ENCODE measurements around the gene SPR.

Gene SPR

GRCh38 chr2:72871060-72871459 lies 16.1 kb upstream of the SPR start:
- no peak overlapping the region for H3K27ac ChIP-seq (ENCODE audit: low read length)
- H3K4me3 ChIP-seq (ENCODE audit: low read depth in 1 of 2, low read length in 2 of 2): no peak overlapping the region
- no peaks in the 10 kb centered on the region for H4K20me1 ChIP-seq (ENCODE audit: insufficient read depth, low read length)
- no peaks in the 10 kb centered on the region for H3K36me3 ChIP-seq (ENCODE audit: insufficient read depth, low read length)
- no peaks in the 10 kb centered on the region for H3K9me3 ChIP-seq (ENCODE audit: insufficient read depth, low read length, severe bottlenecking)
- no peak for DNase-seq
- no peak overlapping the region for H2AFZ ChIP-seq (ENCODE audit: low read depth, low read length)
- H3K4me2 ChIP-seq (ENCODE audit: insufficient read depth, low read length): no peak overlapping the region
- peaks cover 4% of the 10 kb centered on the region for H3K27me3 ChIP-seq (ENCODE audit: insufficient read depth, low read length, poor library complexity)
- H3K9ac ChIP-seq (ENCODE audit: low read depth, low read length): no peak overlapping the region
- no peaks in the 10 kb centered on the region for H3K4me1 ChIP-seq (ENCODE audit: insufficient read depth, low read length)
- no peaks in the 10 kb centered on the region for H3K79me2 ChIP-seq (ENCODE audit: insufficient read depth, low read length)
- ATAC-seq (ENCODE audit: insufficient read depth, low read depth): no peak
- no peak for TF ChIP-seq EZH2 (IDR thresholded peaks at IDR 0.05; ENCODE audit: borderline replicate concordance, low read depth, low read length, severe bottlenecking)
- no peak for TF ChIP-seq CTCF (IDR thresholded peaks at IDR 0.05; ENCODE audit: borderline replicate concordance, extremely low read depth, low read length, poor library complexity, severe bottlenecking)

GRCh38 chr2:72871880-72872279 lies 15.3 kb upstream of the SPR start:
- H3K4me3 ChIP-seq (ENCODE audit: low read depth in 1 of 2, low read length in 2 of 2): no peak overlapping the region
- DNase-seq (no peak), ATAC-seq (ENCODE audit: insufficient read depth, low read depth) (no peak)
- H3K9ac ChIP-seq (ENCODE audit: low read depth, low read length): no peak overlapping the region
- TF ChIP-seq EZH2 (IDR thresholded peaks at IDR 0.05; ENCODE audit: borderline replicate concordance, low read depth, low read length, severe bottlenecking) (no peak), CTCF (IDR thresholded peaks at IDR 0.05; ENCODE audit: borderline replicate concordance, extremely low read depth, low read length, poor library complexity, severe bottlenecking) (no peak)
- H3K4me2 ChIP-seq (ENCODE audit: insufficient read depth, low read length): no peak overlapping the region
- no peaks in the 10 kb centered on the region for H3K36me3 ChIP-seq (ENCODE audit: insufficient read depth, low read length)
- H3K9me3 ChIP-seq (ENCODE audit: insufficient read depth, low read length, severe bottlenecking): no peaks in the 10 kb centered on the region
- no peaks in the 10 kb centered on the region for H3K79me2 ChIP-seq (ENCODE audit: insufficient read depth, low read length)
- no peak overlapping the region for H3K27ac ChIP-seq (ENCODE audit: low read length)
- no peaks in the 10 kb centered on the region for H4K20me1 ChIP-seq (ENCODE audit: insufficient read depth, low read length)
- no peaks in the 10 kb centered on the region for H3K4me1 ChIP-seq (ENCODE audit: insufficient read depth, low read length)
- no peak overlapping the region for H2AFZ ChIP-seq (ENCODE audit: low read depth, low read length)
- H3K27me3 ChIP-seq (ENCODE audit: insufficient read depth, low read length, poor library complexity): peaks cover 4% of the 10 kb centered on the region

GRCh38 chr2:72883356-72883962 lies 3.7 kb upstream of the SPR start:
- Histone ChIP-seq H3K4me3 (ENCODE audit: low read depth in 1 of 2, low read length in 2 of 2) (no peak overlapping the region), H3K36me3 (ENCODE audit: insufficient read depth, low read length) (no peaks in the 10 kb centered on the region), H3K9ac (ENCODE audit: low read depth, low read length) (no peak overlapping the region), H3K27ac (ENCODE audit: low read length) (no peak overlapping the region), H2AFZ (ENCODE audit: low read depth, low read length) (no peak overlapping the region), H3K4me1 (ENCODE audit: insufficient read depth, low read length) (no peaks in the 10 kb centered on the region), H4K20me1 (ENCODE audit: insufficient read depth, low read length) (peaks cover 3% of the 10 kb centered on the region; the same call in 1 of the 2 replicates), H3K27me3 (ENCODE audit: insufficient read depth, low read length, poor library complexity) (no peaks in the 10 kb centered on the region), H3K79me2 (ENCODE audit: insufficient read depth, low read length) (no peaks in the 10 kb centered on the region), H3K9me3 (ENCODE audit: insufficient read depth, low read length, severe bottlenecking) (no peaks in the 10 kb centered on the region), H3K4me2 (ENCODE audit: insufficient read depth, low read length) (no peak overlapping the region)
- ATAC-seq (ENCODE audit: insufficient read depth, low read depth) (peak; percentile 76), DNase-seq (peak; percentile 63)
- TF ChIP-seq CTCF (IDR thresholded peaks at IDR 0.05; ENCODE audit: borderline replicate concordance, extremely low read depth, low read length, poor library complexity, severe bottlenecking) (no peak), EZH2 (IDR thresholded peaks at IDR 0.05; ENCODE audit: borderline replicate concordance, low read depth, low read length, severe bottlenecking) (no peak)
